Measurements from ENCODE around the gene MCF2L.

The MCF2L gene

GRCh38 chr13:112959701-112960542 is 9.1 kb upstream of the MCF2L start:
- no peak for DNase-seq (ENCODE audit: low read depth)
- no peak for TF ChIP-seq CTCF (IDR thresholded peaks at IDR 0.05; ENCODE audit: control insufficient read depth, insufficient read depth, low read depth, low read length, missing control alignments)
- H3K4me3 ChIP-seq (ENCODE audit: control insufficient read depth, low read depth, low read length) = no peak overlapping the region

GRCh38 chr13:112960706-112961105 is 8.3 kb upstream of the MCF2L start:
- no peak overlapping the region for H3K4me3 ChIP-seq (ENCODE audit: control insufficient read depth, low read depth, low read length)
- no peak for TF ChIP-seq CTCF (IDR thresholded peaks at IDR 0.05; ENCODE audit: control insufficient read depth, insufficient read depth, low read depth, low read length, missing control alignments)
- no peak for DNase-seq (ENCODE audit: low read depth)

GRCh38 chr13:112961457-112962369 is 7.3 kb upstream of the MCF2L start:
- no peak for DNase-seq (ENCODE audit: low read depth)
- no peak for TF ChIP-seq CTCF (IDR thresholded peaks at IDR 0.05; ENCODE audit: control insufficient read depth, insufficient read depth, low read depth, low read length, missing control alignments)
- H3K4me3 ChIP-seq (ENCODE audit: control insufficient read depth, low read depth, low read length) = no peak overlapping the region

GRCh38 chr13:112962396-112962795 is 6.6 kb upstream of the MCF2L start:
- H3K4me3 ChIP-seq (ENCODE audit: control insufficient read depth, low read depth, low read length) = no peak overlapping the region
- TF ChIP-seq CTCF (IDR thresholded peaks at IDR 0.05; ENCODE audit: control insufficient read depth, insufficient read depth, low read depth, low read length, missing control alignments) = no peak
- DNase-seq (ENCODE audit: low read depth) = no peak

- DNase-seq (ENCODE audit: low read depth) = no peak
- no peak for TF ChIP-seq CTCF (IDR thresholded peaks at IDR 0.05; ENCODE audit: control insufficient read depth, insufficient read depth, low read depth, low read length, missing control alignments)
- no peak overlapping the region for H3K4me3 ChIP-seq (ENCODE audit: control insufficient read depth, low read depth, low read length)
Observed at GRCh38 chr13:112962911-112963625, 5.9 kb upstream of the MCF2L start.

GRCh38 chr13:112963641-112964040 is 5.4 kb upstream of the MCF2L start:
- DNase-seq (ENCODE audit: low read depth) = no peak
- TF ChIP-seq CTCF (IDR thresholded peaks at IDR 0.05; ENCODE audit: control insufficient read depth, insufficient read depth, low read depth, low read length, missing control alignments) = no peak
- no peak overlapping the region for H3K4me3 ChIP-seq (ENCODE audit: control insufficient read depth, low read depth, low read length)
